Measurements from ENCODE around the gene MAP6D1. TPM values are rescaled to one million over a fixed set of nuclear protein-coding genes. Genes with fewer than 3 reads are reported as not detected.
"Not testable (repeated sequence)": the region's sequence is repeated elsewhere in the genome, so short reads cannot be mapped to it uniquely, and the experiment has no call there.

MAP6D1 gene
- total RNA-seq, 1 donor from 2014 or later = 2.2 TPM

DNA sequence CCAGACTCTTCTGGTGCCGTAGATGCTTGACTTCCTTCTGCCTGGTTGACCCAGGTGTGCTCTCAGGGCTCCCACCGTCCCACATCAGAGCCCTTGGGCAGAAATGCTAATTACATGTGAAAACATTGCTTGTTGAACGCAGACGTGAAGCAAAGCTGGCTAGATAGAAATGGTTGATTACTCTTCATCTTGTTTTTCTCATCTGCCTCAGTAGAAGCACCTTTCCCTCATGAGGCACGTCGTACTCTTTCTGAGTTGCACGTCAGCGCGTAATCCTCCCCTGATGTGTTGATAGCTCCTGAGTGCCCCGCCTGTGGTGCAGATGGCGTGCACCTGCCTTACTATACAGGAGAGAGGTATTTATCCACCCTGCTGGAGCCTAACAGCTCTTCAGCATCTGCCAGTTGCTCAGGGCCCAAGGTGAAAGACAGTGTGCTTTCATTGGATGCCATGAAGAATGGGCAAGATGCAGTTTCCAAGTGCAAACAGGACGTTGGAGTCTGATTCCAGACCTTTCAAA, 18.1 kb downstream of the MAP6D1 start:
- Mint-ChIP-seq H3K36me3 (ENCODE audit: low read depth) (peaks cover 44% of the 10 kb centered on the region), H3K9me3 (no peaks in the 10 kb centered on the region), H3K4me3 (no peak overlapping the region), H3K27me3 (ENCODE audit: insufficient read depth) (no peaks in the 10 kb centered on the region), H3K27ac (no peak overlapping the region), H3K4me1 (ENCODE audit: low read depth) (no peaks in the 10 kb centered on the region)
- intact Hi-C loops (cut with micrococcal nuclease) = no loop called here
- no peak for DNase-seq (ENCODE audit: low spot score)

DNA sequence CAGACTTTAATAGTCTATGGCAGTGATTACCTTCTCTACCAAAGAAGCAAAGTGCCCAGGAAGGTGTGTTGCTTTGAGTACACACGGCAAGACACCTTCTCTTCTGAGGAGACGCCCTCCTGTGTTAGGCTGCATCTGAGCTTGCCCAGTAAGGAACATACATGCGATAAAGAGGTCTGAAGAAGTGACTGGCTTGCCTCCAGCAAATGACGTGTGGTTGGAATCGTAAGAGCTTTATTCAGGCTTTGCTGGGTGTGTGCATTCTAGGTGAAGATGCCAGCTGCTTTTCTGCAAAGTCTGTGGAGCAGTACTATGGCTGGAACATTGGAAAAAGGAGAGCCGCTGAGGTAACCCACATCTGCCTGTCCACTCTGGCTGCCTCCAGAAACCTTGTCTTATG, 22.4 kb downstream of the MAP6D1 start:
- H3K27ac Mint-ChIP-seq = peak overlapping the region; percentile 40

DNA sequence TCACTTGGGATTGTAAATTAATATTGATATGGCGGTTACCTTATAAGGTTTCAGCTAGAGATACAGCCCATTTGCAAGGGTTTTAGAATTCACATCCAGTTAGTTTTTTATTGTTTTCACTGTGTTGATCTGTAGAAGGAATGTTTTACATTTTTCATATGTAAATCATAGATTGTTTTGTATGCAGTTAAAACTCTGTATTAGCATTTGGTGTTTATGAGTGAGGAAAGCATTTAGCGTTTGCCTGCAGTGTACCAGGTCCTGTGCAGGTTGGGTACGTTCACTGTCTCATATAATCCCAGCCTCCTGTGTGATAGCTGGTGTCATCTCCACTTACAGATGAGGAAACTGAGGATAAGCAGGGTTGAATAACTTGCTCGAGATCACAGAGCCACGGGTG, 23.8 kb downstream of the MAP6D1 start:
- no peaks in the 10 kb centered on the region for H3K4me1 Mint-ChIP-seq (ENCODE audit: low read depth)
- H3K36me3 Mint-ChIP-seq (ENCODE audit: low read depth) = peaks cover 48% of the 10 kb centered on the region

More for the DNA sequence above, 22.4 kb downstream of the MAP6D1 start:
- Mint-ChIP-seq H3K4me1 (ENCODE audit: low read depth) (no peaks in the 10 kb centered on the region), H3K36me3 (ENCODE audit: low read depth) (peaks cover 51% of the 10 kb centered on the region), H3K27me3 (ENCODE audit: insufficient read depth) (no peaks in the 10 kb centered on the region), H3K9me3 (no peaks in the 10 kb centered on the region), H3K4me3 (no peak overlapping the region)
- intact Hi-C loops (cut with micrococcal nuclease) = no loop called here
- no peak for DNase-seq (ENCODE audit: low spot score)

DNA sequence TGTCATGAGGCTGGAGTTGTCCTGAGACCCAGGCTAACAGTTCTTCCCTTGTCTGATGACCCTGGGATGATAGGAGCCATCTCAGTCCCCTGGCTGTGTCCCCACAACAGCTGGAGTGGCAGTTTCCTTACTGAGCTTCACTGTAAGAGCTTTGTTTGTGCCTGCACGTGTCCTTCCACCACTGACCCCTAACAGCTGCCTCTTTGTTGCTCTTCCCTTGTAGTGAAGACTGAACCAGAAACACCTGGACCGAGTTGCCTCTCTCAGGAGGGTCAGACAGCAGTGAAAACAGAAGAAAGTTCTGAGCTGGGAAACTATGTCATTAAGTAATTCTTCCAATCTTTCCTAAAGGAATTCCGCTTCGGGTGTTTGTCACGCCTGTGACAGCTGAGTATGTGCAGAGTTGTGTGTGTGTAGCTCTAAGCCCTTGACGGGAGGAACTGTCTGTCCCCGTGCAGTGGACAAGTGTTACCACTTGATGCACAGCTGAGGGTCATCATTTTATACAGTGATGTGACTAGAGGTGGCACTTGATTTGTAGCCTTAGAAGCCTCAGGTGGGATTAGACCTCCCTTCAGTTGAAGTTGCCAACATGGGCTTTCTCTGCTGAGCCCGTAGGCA, 25.0 kb downstream of the MAP6D1 start:
- Mint-ChIP-seq H3K4me1 (ENCODE audit: low read depth) (no peaks in the 10 kb centered on the region), H3K4me3 (no peak overlapping the region), H3K36me3 (ENCODE audit: low read depth) (peaks cover 47% of the 10 kb centered on the region), H3K9me3 (no peaks in the 10 kb centered on the region), H3K27me3 (ENCODE audit: insufficient read depth) (no peaks in the 10 kb centered on the region), H3K27ac (no peak overlapping the region)
- no peak for DNase-seq (ENCODE audit: low spot score)
- intact Hi-C loops (cut with micrococcal nuclease) = no loop called here

More for the DNA sequence above, 23.8 kb downstream of the MAP6D1 start:
- H3K27ac Mint-ChIP-seq = no peak overlapping the region
- intact Hi-C loops (cut with micrococcal nuclease) = no loop called here
- H3K27me3 Mint-ChIP-seq (ENCODE audit: insufficient read depth) = no peaks in the 10 kb centered on the region
- no peak overlapping the region for H3K4me3 Mint-ChIP-seq
- no peak for DNase-seq (ENCODE audit: low spot score)
- H3K9me3 Mint-ChIP-seq = no peaks in the 10 kb centered on the region

DNA sequence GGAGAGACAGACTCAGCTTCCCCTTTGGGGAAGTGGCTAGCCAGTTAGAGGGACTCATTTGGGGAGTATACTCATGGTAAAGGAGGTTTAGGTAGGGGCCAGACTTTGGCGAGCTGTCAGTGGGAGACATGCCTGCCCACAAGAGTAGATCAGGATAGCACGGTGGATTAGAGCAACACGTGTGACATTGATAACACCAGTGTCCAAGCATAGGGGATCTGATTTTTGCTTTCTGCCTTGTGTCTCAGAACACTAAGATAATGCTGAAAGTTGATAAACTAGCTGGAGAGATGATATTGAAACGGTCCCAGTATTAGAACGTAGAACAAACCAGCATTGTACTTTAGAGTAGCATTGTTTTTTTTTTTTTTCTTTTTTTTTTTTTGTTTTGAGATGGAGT, 25.9 kb downstream of the MAP6D1 start:
- no peak for DNase-seq (ENCODE audit: low spot score)
- no peak overlapping the region for H3K4me3 Mint-ChIP-seq
- no peak overlapping the region for H3K27ac Mint-ChIP-seq
- no peaks in the 10 kb centered on the region for H3K4me1 Mint-ChIP-seq (ENCODE audit: low read depth)
- H3K36me3 Mint-ChIP-seq (ENCODE audit: low read depth) = peaks cover 49% of the 10 kb centered on the region
- no peaks in the 10 kb centered on the region for H3K27me3 Mint-ChIP-seq (ENCODE audit: insufficient read depth)
- no peaks in the 10 kb centered on the region for H3K9me3 Mint-ChIP-seq
- intact Hi-C loops (cut with micrococcal nuclease) = no loop called here

DNA sequence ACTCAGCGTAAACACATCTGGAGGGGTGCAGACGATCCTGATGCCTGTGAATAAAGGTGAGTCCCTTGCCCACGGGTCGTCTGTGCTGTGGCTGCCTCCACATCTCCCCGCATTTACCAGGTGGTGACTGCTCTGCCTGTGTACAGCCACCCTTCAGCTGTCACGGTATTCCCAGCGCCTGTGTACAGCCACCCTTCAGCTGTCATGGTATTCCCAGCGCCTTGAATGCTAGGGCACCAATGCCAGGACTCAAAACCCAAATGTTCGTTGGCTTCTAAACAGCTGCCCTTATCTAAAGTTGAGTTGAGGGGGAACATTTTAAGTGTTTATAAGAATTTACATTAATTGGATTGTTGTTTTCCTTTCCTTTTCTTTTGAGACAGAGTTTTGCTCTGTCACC, 27.4 kb downstream of the MAP6D1 start:
- Mint-ChIP-seq H3K36me3 (ENCODE audit: low read depth) (peaks cover 52% of the 10 kb centered on the region), H3K27me3 (ENCODE audit: insufficient read depth) (no peaks in the 10 kb centered on the region), H3K4me1 (ENCODE audit: low read depth) (no peaks in the 10 kb centered on the region), H3K9me3 (no peaks in the 10 kb centered on the region), H3K27ac (no peak overlapping the region), H3K4me3 (no peak overlapping the region)
- DNase-seq (ENCODE audit: low spot score) = no peak
- intact Hi-C loops (cut with micrococcal nuclease) = no loop called here

DNA sequence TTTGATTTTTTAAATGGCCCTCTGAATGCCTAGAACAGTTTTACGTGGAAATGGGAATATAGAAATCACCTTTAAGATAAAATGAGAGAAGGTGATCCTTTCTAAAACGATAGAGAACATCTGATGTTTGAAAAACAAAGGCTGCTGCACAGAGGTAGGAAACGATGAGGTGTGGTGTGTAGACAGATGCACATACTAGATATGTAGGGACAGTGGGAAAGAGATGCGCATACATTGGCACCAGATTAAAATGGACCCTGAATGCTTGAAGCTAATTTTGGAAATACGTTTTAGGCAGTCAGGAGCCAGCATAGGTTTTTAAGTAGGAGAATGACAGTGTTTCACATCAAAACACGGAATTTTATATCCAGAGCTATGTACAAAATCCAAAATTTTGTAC, 29.0 kb downstream of the MAP6D1 start:
- Mint-ChIP-seq H3K4me1 (ENCODE audit: low read depth) (no peaks in the 10 kb centered on the region), H3K4me3 (no peak overlapping the region), H3K36me3 (ENCODE audit: low read depth) (peaks cover 45% of the 10 kb centered on the region), H3K27me3 (ENCODE audit: insufficient read depth) (no peaks in the 10 kb centered on the region), H3K27ac (no peak overlapping the region), H3K9me3 (no peaks in the 10 kb centered on the region)
- intact Hi-C loops (cut with micrococcal nuclease) = no loop called here
- DNase-seq (ENCODE audit: low spot score) = no peak

DNA sequence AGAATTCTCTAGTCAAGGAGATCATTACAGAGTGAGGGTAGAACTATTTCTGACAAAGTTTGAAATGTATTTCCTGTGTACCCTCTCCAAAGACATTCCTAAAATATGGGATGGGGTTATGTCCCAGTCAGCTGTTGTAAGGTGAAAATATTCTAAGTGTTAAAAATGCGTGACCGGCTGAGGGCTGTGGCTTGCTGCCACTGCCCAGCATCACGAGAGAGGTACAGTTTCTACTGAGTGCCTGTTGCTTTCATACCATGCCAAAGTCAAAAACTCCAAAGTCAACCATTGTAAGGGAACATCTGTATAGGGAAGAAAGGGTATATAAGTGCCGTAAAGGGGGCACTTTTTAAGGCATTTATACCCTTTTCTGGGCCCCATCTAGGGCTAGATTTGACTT, 30.9 kb downstream of the MAP6D1 start:
- Mint-ChIP-seq H3K4me1 (ENCODE audit: low read depth) (peaks cover 5% of the 10 kb centered on the region), H3K9me3 (no peaks in the 10 kb centered on the region), H3K27me3 (ENCODE audit: insufficient read depth) (no peaks in the 10 kb centered on the region), H3K36me3 (ENCODE audit: low read depth) (peaks cover 51% of the 10 kb centered on the region), H3K27ac (no peak overlapping the region), H3K4me3 (no peak overlapping the region)
- no peak for DNase-seq (ENCODE audit: low spot score)
- intact Hi-C loops (cut with micrococcal nuclease) = no loop called here

DNA sequence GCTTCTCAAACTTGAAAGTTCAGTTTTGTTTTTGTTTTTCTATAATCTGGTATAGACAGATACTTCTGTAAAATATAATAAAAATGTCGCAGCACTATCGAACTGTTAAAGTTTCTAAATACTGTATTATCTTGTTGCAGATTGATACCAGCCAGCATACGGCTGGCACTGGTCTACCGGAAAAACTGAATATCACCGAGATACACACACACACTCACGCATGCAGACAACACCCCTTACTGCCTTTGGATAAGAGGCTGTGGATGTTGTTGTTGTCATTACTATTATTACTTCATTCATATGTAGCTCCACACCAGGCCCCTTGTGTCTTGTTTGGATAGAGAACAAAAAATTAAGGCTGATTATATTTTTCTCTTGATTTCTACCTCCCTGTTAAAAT, 32.4 kb downstream of the MAP6D1 start:
- H3K27ac Mint-ChIP-seq = no peak overlapping the region
- H3K36me3 Mint-ChIP-seq (ENCODE audit: low read depth) = peaks cover 51% of the 10 kb centered on the region
- intact Hi-C loops (cut with micrococcal nuclease) = no loop called here
- peaks cover 10% of the 10 kb centered on the region for H3K4me1 Mint-ChIP-seq (ENCODE audit: low read depth)
- no peak for DNase-seq (ENCODE audit: low spot score)
- H3K4me3 Mint-ChIP-seq = no peak overlapping the region
- no peaks in the 10 kb centered on the region for H3K9me3 Mint-ChIP-seq
- no peaks in the 10 kb centered on the region for H3K27me3 Mint-ChIP-seq (ENCODE audit: insufficient read depth)

DNA sequence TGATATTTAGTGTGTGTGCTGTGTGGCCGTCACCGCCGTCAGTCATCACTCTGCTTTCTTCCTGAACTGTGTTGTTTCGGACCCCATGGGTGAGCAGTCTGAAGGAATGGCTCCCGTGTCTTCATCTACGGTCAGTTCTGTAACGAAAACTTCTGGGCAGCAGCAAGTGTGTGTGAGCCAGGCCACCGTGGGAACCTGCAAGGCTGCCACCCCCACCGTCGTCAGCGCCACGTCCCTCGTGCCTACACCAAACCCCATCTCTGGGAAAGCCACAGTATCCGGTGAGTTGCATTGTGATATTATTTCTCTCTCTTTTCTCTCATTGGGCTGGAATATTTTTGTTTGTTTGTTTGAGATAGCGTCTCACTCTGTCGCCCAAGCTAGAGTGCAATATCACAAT, 34.7 kb downstream of the MAP6D1 start:
- DNase-seq (ENCODE audit: low spot score) = no peak
- Mint-ChIP-seq H3K4me1 (ENCODE audit: low read depth) (peaks cover 10% of the 10 kb centered on the region), H3K9me3 (no peaks in the 10 kb centered on the region), H3K27me3 (ENCODE audit: insufficient read depth) (no peaks in the 10 kb centered on the region), H3K36me3 (ENCODE audit: low read depth) (peaks cover 51% of the 10 kb centered on the region), H3K4me3 (no peak overlapping the region), H3K27ac (peak overlapping the region; percentile 64)
- intact Hi-C loops (cut with micrococcal nuclease) = no loop called here

DNA sequence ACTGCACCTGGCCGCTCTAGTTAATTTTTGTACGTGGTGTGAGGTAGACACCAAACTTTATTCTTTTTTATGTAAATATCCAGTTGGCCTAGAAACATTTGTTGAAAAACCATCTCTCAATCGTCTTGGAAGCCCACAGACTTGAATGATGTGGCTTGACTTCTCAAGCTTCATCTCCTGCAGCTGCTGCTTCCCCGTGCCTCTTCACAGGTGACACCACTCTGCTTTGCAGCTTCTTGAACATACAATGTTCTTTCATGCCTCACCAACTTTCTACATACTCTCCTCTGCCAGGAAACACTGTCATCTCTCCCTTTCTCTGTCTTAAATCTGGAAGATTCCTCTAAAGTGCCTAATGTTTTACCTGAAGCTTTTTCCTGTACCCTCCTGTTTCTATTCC, 35.6 kb downstream of the MAP6D1 start:
- peaks cover 10% of the 10 kb centered on the region for H3K4me1 Mint-ChIP-seq (ENCODE audit: low read depth)
- H3K9me3 Mint-ChIP-seq = no peaks in the 10 kb centered on the region
- no peak for DNase-seq (ENCODE audit: low spot score)
- H3K4me3 Mint-ChIP-seq = no peak overlapping the region
- no peaks in the 10 kb centered on the region for H3K27me3 Mint-ChIP-seq (ENCODE audit: insufficient read depth)
- H3K27ac Mint-ChIP-seq = peak overlapping the region; percentile 50
- H3K36me3 Mint-ChIP-seq (ENCODE audit: low read depth) = peaks cover 52% of the 10 kb centered on the region
- intact Hi-C loops (cut with micrococcal nuclease) = no loop called here

DNA sequence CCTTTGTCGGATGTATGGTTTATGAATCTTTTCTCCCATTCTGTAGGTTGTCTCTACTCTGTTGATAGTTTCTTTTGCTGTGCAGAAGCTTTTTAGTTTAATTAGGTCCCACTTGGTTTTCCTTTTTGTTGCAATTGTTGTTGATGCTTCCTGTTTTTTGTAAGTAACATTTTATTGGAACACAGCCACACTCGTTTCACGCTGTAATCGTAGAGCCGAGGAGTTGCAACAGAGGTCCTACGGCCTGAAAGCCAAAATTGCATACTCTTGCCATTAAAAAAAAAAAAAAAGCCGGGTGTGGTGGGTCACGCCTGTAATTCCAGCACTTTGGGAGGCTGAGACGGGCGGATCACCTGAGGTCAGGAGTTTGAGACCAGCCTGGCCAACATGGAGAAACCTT, 40.9 kb downstream of the MAP6D1 start:
- H3K9me3 Mint-ChIP-seq; DNase-seq (ENCODE audit: low spot score); H3K27ac Mint-ChIP-seq; H3K4me3 Mint-ChIP-seq; H3K27me3 Mint-ChIP-seq (ENCODE audit: insufficient read depth); intact Hi-C loops (cut with micrococcal nuclease): not testable (repeated sequence)
- H3K36me3 Mint-ChIP-seq (ENCODE audit: low read depth) = peaks cover 50% of the 10 kb centered on the region
- H3K4me1 Mint-ChIP-seq (ENCODE audit: low read depth) = peaks cover 17% of the 10 kb centered on the region

DNA sequence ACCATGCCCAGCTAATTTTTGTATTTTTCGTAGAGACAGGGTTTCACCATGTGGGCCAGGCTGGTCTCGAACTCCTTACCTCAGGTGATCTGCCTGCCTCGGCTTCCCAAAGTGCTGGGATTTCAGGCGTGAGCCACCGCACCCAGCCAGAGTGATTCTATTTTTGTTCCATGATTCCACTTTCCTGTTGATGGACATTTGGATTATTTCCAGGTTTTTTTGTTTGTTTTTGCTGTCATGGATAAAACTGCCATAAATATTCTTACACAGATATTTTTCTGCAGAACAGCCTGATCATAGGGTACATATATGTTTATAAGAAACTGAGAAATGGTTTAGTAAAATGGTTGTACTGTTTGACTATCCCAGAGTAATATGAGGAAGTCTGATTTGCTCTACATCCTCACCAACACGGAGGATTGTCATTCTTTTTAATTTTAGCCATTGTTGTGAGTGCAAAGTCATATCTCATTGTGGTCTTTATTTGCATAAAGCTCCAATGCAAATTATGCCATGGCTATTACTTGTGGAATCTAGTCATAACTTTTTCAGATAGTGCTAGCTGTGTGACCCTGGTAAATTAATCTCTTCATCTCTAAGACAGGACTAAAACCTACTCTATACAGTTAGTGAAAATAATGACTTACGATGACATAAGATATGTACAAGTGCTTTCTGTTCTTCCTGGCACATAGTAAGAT, 42.7 kb downstream of the MAP6D1 start:
- Mint-ChIP-seq H3K27ac (no peak overlapping the region), H3K27me3 (ENCODE audit: insufficient read depth) (no peaks in the 10 kb centered on the region), H3K36me3 (ENCODE audit: low read depth) (peaks cover 48% of the 10 kb centered on the region), H3K4me1 (ENCODE audit: low read depth) (peaks cover 11% of the 10 kb centered on the region), H3K4me3 (no peak overlapping the region), H3K9me3 (no peaks in the 10 kb centered on the region)
- intact Hi-C loops (cut with micrococcal nuclease) = no loop called here
- DNase-seq (ENCODE audit: low spot score) = no peak

All from activated T-helper 1 cell treated with anti-CD3 and anti-CD28 coated beads, Interleukin-12 subunit alpha, Interleukin-12 subunit beta, Interleukin-2, Interleukin-4 antibody, amounts not matched to agents 30 ng/mL and 10 ng/mL and 1 ng/mL, durations not matched to agents 14 hours and 24 hours and 36 hours (primary cell).